ENCODE results near the gene UGP2.
"Not testable (repeated sequence)": the region's sequence is repeated elsewhere in the genome, so short reads cannot be mapped to it uniquely, and the experiment has no call there.

Gene UGP2

GRCh38 chr2:63899639-63900038, 57.9 kb downstream of the UGP2 start:
- no peak for DNase-seq

DNA sequence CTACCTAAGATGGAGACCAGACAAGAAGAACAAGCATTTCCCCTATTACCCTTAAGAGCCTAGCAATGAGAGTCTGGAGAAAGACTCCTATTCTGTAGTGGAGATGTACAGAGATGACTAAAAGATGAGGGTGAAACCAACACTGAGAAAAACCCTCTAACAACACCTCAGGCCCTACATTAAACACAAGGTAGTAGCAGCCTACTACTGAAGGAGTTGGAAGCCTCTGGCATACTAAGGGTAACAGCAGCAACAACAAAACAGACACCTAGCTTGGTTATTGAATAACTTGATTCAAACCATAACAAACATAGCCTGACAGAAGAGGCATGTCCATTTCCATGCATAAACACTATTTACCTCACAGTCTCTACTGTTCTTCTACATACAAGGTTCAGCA, 60.5 kb downstream of the UGP2 start:
- no peak for DNase-seq

GRCh38 chr2:63903003-63903402, 61.3 kb downstream of the UGP2 start:
- DNase-seq = no peak

DNA sequence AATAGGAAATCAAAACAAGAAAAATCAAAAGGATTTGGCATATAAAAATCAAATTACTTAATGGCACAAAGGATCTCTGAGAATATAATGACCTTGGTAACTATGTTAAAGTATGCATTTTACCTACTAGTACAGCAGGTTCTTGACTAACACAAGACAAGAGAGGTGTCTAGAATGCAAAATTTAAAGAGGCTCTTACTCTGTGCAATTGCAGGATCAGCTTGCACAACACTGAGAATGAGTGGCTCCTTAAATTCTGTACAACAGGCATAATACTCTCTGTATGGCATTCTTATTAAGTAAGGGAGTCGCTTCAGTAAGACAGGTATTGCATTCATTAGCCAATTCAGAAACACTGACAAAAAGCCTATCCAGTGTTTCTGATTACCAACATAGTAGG, 72.6 kb downstream of the UGP2 start:
- DNase-seq = no peak

DNA sequence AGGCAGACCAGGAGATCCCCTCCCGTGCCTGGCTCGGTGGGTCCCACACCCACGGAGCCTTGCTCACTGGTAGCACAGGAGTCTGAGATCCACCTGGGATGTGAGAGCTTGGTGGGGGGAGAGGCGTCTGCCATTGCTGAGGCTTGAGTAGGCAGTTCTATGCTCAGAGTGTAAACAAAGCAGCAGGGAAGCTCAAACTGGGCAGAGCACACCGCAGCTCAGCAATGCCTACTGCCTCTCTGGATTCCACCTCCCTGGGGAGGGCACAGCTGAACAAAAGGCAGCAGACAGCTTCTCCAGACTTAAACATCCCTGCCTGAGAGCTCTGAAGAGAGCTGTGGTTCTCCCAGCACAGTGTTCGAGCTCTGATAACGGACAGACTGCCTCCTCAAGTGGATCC, 85.1 kb downstream of the UGP2 start:
- no peak for DNase-seq

GRCh38 chr2:63932104-63932503, 90.4 kb downstream of the UGP2 start:
- not testable (repeated sequence) for DNase-seq
